ENCODE measurements around the gene PTPN14.
"Not testable (repeated sequence)": the region's sequence is repeated elsewhere in the genome, so short reads cannot be mapped to it uniquely, and the experiment has no call there.

The PTPN14 gene

GRCh38 chr1:214541693-214542092 is 9.7 kb downstream of the PTPN14 start:
- no peak for DNase-seq (ENCODE audit: low read depth in 2 of 2)

- DNase-seq (ENCODE audit: low read depth in 2 of 2), result no peak
Measured at GRCh38 chr1:214541206-214541605, 10.2 kb downstream of the PTPN14 start.

GRCh38 chr1:214540324-214540723 is 11.1 kb downstream of the PTPN14 start:
- DNase-seq (ENCODE audit: low read depth in 2 of 2), result no peak

- DNase-seq (ENCODE audit: low read depth in 2 of 2), result no peak
Measured at GRCh38 chr1:214538496-214538895, 12.9 kb downstream of the PTPN14 start.

GRCh38 chr1:214537872-214538473 is 13.4 kb downstream of the PTPN14 start:
- DNase-seq (ENCODE audit: low read depth in 2 of 2), result no peak

GRCh38 chr1:214537219-214537618 is 14.2 kb downstream of the PTPN14 start:
- no peak for DNase-seq (ENCODE audit: low read depth in 2 of 2)

- DNase-seq (ENCODE audit: low read depth in 2 of 2), result no peak
Measured at GRCh38 chr1:214532070-214532469, 19.3 kb downstream of the PTPN14 start.

GRCh38 chr1:214525535-214526019 is 25.8 kb downstream of the PTPN14 start:
- no peak for DNase-seq (ENCODE audit: low read depth in 2 of 2)

GRCh38 chr1:214524824-214525223 is 26.6 kb downstream of the PTPN14 start:
- DNase-seq (ENCODE audit: low read depth in 2 of 2), result no peak

GRCh38 chr1:214523124-214523824 is 28.1 kb downstream of the PTPN14 start:
- DNase-seq (ENCODE audit: low read depth in 2 of 2), result no peak

- DNase-seq (ENCODE audit: low read depth in 2 of 2), result not testable (repeated sequence)
Measured at GRCh38 chr1:214521458-214521857, 29.9 kb downstream of the PTPN14 start.

- no peak for DNase-seq (ENCODE audit: low read depth in 2 of 2)
Measured at GRCh38 chr1:214520544-214521165, 30.7 kb downstream of the PTPN14 start.

GRCh38 chr1:214518361-214518760 is 33.0 kb downstream of the PTPN14 start:
- no peak for DNase-seq (ENCODE audit: low read depth in 2 of 2)

- DNase-seq (ENCODE audit: low read depth in 2 of 2), result no peak
Measured at GRCh38 chr1:214516434-214517326, 34.7 kb downstream of the PTPN14 start.

GRCh38 chr1:214515544-214516433 is 35.6 kb downstream of the PTPN14 start:
- DNase-seq (ENCODE audit: low read depth in 2 of 2), result no peak

GRCh38 chr1:214514819-214515383 is 36.5 kb downstream of the PTPN14 start:
- no peak for DNase-seq (ENCODE audit: low read depth in 2 of 2)

- no peak for DNase-seq (ENCODE audit: low read depth in 2 of 2)
Measured at GRCh38 chr1:214514032-214514818, 37.2 kb downstream of the PTPN14 start.

- DNase-seq (ENCODE audit: low read depth in 2 of 2), result no peak
Measured at GRCh38 chr1:214513394-214513793, 38.0 kb downstream of the PTPN14 start.

GRCh38 chr1:214511639-214511998 is 39.8 kb downstream of the PTPN14 start:
- DNase-seq (ENCODE audit: low read depth in 2 of 2), result no peak

Data from stimulated activated CD8-positive, alpha-beta memory T cell treated with anti-CD3 and anti-CD28 coated beads, Interleukin-2, amount 100 ng/mL, for 1 hour (primary cell).